NCI-H1417 (cell line): ENCODE results near the gene ATP4A.

ENCODE experiments used
- DNase-seq, 3 experiments: peaks; one replicate each; lab custom pipeline; 2025; lab: John Stamatoyannopoulos, UW

Gene ATP4A

GRCh38 chr19:35524181-35524837 lies 39.1 kb downstream of the ATP4A start:
- DNase-seq = no peak

GRCh38 chr19:35522745-35523327 lies 40.6 kb downstream of the ATP4A start:
- DNase-seq = no peak

GRCh38 chr19:35521124-35521743 lies 42.2 kb downstream of the ATP4A start:
- peak in 1 of 3 experiments; percentile 18 for DNase-seq

GRCh38 chr19:35519291-35519690 lies 44.2 kb downstream of the ATP4A start:
- DNase-seq = no peak

- DNase-seq = no peak
Observed at GRCh38 chr19:35518313-35518712, 45.1 kb downstream of the ATP4A start.

GRCh38 chr19:35517342-35517741 lies 46.1 kb downstream of the ATP4A start:
- DNase-seq = no peak

- no peak for DNase-seq
Observed at GRCh38 chr19:35516310-35516709, 47.1 kb downstream of the ATP4A start.

GRCh38 chr19:35514282-35514809 lies 49.1 kb downstream of the ATP4A start:
- no peak for DNase-seq

GRCh38 chr19:35513628-35514281 lies 49.7 kb downstream of the ATP4A start, which contains the start of gene DMKN:
DMKN (minus strand) TSS chr19:35513649; CDS start chr19:35513475, 174 bp downstream.
- DNase-seq = no peak

GRCh38 chr19:35512831-35513627 lies 50.4 kb downstream of the ATP4A start:
- no peak for DNase-seq

- no peak for DNase-seq
Observed at GRCh38 chr19:35511337-35511736, 52.1 kb downstream of the ATP4A start.

GRCh38 chr19:35510626-35510964 lies 52.9 kb downstream of the ATP4A start:
- DNase-seq = no peak

- peak; percentile 58 to 79 (median 76) for DNase-seq
Observed at GRCh38 chr19:35509861-35510625, 53.4 kb downstream of the ATP4A start.

GRCh38 chr19:35509018-35509652 lies 54.3 kb downstream of the ATP4A start:
- peak in 2 of 3 experiments; percentile 30 to 54 for DNase-seq

GRCh38 chr19:35508129-35508528 lies 55.3 kb downstream of the ATP4A start:
- no peak for DNase-seq

GRCh38 chr19:35507561-35507960 lies 55.9 kb downstream of the ATP4A start:
- DNase-seq = no peak

- DNase-seq = no peak
Observed at GRCh38 chr19:35506011-35506410, 57.4 kb downstream of the ATP4A start.

- no peak for DNase-seq
Observed at GRCh38 chr19:35502751-35503150, 60.7 kb downstream of the ATP4A start.

- DNase-seq = no peak
Observed at GRCh38 chr19:35501684-35502083, 61.8 kb downstream of the ATP4A start.

- DNase-seq = no peak
Observed at GRCh38 chr19:35500611-35501010, 62.8 kb downstream of the ATP4A start.
